HG02943 (cell line): ENCODE results near the gene C16orf90.
"Not testable (repeated sequence)": the region's sequence is repeated elsewhere in the genome, so short reads cannot be mapped to it uniquely, and the experiment has no call there.

ENCODE experiments used
- ATAC-seq: cut with Tn5 transposase; IDR thresholded peaks from one replicate; pipeline ENCODE4 v1.9.1; 2021; ENCODE audit warnings: mild to moderate bottlenecking, low read depth, moderate library complexity; ENCODE audit not compliant: unreplicated experiment

Gene C16orf90, protein sequence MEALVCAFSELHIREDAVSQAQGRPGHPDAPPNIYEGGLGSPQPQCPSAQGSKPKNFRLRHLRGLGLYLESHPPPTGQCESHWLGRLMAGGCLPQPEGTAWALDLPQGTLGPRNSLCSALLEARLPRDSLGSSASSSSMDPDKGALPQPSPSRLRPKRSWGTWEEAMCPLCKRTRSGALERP

DNA sequence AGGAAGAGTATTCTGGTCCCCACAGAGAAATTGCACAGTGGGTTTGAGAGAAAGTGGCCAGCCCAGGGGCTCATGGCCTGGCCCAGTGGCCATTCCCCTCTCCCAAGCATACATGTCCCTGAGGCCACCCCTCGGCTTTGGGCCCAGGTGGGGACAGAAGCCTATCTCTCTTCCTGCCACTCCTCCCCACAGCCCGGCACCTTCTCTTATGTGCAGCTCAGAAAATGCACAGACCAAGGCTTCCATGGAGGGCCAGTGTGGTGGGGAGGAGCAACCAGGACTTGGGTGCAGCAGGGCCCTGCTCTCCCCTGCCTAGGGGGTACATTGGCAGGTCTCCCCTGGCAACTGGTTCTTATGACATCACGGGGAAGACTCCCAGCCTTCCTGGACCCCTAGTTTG, at the start of gene C16orf90:
Gene C16orf90 (minus strand): TSS at position 314 of the 400 bp plus-strand sequence. CDS start 68 bp downstream, at position 246.
- no peak for ATAC-seq

DNA sequence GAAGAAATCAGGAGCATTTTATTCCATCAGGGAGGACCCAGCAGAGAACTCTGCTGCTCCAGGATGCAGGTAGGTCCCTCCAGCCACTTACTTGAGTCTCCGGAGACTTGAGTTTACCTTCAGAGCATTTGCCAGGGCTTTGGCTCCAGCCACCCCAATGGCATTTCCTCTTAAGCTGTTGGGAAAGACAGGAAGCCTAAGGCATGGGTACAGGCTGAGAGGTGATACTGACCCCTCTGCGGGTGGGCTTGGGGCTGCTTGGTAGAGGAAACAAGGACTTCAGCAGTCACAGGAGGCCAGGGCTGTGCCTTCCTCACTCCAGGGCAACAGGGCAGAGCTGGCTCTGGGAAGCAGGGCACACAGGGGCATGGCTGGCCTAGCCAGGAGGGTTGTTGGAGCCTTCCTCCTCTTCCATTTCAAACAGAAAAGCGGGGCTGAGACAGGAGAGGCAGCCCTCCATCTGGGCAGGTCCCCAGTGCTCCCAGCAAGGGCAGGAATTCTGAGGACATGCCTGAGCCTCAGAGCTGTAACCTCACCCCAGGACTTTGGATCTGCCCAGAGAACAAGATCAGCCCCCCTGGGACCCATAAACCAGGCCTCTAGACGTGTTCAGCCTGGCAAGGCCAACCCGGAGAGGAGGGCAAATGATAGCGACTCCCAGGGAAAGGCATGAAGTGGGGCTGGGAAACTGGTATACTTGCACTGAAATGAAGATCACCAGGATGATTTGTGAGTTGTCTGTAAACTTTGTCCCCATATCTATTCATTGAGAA, 47.5 kb upstream of the C16orf90 start:
- no peak for ATAC-seq

DNA sequence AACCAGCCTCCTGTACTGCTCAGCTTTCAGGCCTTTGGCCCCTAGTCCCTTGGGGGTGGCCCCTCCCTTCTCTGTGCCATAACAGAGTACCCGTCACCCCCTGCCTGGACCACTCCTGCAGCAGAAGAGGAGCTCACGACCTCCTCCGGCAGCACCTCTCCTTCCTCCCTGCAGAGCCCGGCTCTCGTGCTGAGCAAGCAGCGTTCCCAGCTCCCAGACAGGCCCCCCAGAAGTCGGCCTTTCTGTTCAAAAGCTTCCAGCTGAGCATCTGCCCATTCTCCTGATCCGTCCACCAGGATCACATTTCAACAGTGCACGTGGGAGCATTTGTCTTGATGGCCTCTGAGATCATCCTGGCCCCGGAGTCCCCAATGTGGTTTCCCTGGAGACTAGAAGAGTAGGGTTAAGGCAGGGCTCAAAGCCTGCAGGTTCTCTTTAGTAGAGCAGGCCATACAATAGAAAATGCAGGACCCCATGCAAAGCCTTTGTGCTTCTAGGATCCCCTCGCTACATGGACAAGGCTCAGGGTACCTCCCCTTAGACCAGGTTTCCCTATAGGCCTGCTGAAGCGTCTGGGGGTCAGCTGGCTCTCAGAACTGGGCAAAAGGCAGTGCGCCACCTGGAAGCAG, 46.4 kb upstream of the C16orf90 start:
- ATAC-seq = no peak

DNA sequence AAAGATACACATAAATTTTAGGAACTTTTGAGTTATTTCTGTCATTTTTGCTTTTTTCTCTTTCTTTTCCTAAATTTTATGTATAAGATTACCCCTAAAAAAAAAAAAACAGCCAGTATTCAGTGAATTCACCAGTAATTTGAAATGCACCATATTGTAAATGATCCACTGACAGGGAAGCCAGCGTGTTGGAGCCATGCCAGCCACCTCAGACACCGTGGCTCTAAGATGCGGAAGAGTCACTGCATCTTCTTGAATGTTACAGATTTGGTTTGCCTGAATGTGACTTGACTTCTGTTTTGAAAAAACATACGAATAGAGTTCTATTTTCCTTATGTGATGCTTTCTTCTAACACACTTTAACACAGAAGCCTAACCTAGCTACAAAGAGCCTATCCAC, 42.9 kb upstream of the C16orf90 start:
- ATAC-seq = no peak

DNA sequence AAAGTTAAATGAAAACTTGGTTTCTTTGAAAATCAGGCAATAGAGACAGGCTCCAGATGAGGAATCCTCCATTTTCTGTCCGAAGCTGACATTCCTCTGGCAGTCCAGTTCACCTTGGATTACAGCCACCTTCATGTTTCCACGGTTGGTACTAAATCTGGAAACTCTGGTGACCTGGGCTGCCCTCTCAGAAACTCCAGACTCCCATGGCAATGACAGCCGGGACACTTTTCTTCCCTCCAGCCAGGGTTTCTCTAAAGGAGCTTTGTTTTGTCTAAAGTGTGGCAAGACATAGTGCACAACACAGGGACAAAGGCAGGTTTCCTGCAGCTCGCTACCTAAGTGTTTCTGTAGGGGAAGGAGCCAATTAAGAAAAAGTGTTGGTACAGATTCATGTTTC, 41.6 kb upstream of the C16orf90 start:
- no peak for ATAC-seq

DNA sequence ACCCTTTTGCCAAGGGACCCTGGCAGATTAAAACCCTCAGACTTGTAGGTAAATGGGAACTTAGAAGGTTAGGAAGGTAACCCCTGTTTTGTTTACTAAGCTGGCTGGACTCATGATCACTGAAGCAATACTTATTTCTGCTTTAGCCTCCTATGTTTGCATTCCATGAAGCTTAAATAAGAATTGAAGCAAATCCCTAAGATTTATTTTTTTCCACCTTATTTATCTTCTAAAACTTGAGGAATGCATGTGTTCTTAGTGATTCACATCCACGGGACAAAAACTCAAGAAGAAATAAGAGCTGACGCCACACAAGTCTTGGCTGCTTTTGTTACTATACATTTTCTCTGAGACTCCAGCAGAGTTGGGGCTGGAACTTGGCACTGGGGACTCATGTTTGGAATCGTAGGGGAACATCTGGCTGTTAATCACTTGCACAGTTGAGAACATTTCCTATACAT, 41.0 kb upstream of the C16orf90 start:
- no peak for ATAC-seq

DNA sequence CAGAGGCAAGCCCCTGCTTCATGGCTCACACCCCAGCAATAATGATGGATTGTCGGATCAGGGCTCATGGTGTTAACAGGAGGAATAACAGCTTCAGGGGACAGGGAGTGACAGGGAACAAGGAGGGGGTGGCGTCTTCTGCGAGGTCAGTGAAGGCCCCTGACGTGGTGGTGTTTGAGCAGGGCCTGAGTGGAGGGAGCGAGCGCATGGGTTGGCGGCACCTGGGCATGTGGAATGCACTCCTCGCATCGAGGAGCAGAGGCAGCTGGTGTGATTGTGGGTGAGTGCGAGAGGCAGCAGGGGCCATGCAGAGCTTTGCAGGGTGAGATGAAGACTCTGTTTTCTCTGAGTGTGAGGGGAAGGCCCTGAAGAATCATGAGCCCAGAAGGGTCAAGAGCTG, 38.8 kb upstream of the C16orf90 start:
- no peak for ATAC-seq

DNA sequence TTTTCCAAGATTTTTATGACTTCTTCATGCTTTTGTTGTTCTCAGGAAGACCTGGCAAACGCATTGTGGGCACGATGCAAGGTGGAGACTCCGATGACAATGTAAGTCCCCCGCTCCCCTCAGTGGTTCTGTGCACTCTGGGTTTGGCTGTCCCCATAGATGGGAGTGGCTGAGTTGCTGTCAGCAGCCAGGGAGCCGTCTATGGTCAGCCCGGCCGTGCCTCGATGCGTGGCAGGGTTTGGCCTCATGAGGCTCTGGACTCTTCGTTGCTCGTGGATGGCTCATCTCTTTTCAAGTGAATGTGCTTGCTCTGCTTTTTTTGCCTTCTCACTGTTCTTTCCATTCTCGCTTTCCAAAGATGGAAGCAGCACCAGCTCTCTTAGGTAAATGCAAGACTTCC, 37.5 kb upstream of the C16orf90 start:
- ATAC-seq = no peak

DNA sequence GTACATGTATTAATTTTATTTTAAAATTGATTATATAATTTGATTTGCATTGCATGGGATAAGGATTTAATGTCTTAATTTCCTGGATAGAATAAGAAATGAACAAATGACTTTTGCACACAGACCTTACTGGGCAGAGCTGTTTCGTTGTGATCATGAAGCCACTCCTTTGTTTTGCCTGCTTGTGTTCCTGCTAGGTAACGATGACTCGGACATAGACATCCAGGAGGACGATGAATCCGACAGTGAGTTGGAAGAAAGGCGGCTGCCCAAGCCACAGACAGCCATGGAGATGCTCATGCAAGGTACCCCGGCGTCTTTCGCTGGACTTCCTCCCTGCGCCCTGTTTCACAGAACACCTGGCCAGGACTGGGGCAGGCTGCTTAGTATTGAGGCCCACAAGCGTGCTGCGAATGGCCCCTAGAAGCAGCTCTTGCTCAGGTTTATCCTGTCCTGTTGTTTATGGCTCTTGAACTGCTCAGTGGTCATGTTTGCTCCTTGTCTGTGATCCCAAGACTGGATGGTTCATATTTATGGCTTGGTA, 35.2 kb upstream of the C16orf90 start:
- ATAC-seq = no peak

DNA sequence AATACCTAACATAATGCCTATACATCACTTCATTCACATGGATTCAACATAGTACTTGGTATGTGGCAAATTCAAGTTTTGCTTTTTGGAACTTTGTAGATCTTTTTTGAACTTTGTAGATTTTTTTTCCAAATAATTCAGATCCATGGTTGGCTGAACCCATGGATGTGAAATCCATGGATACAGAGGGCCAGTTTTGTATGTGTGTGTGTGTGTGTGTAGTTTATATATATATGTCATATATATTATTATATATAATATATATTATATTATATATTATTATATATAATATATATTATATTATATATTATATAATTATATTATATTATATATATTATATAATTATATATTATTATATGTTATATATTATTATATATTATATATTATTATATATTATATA, 33.9 kb upstream of the C16orf90 start:
- no peak for ATAC-seq

DNA sequence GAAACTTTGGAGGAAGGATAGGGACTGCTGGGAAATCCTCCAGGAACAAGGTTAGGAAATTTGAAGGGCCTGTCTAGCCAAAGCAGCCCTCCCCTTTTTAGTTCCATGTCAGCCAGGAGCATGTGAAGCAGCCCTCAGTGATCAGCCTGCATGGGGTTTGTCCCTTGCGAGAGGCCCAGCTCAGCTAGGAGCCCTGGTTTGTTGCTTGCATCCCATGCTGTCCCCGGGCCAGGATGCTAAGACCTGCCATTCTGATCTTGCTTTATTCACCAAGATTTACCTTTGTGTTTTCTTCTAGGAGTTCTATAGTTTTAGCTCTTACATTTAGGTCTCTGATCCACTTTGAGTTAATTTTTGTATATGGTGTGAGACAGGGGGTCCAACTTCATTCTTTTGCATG, 33.1 kb upstream of the C16orf90 start:
- no peak for ATAC-seq

DNA sequence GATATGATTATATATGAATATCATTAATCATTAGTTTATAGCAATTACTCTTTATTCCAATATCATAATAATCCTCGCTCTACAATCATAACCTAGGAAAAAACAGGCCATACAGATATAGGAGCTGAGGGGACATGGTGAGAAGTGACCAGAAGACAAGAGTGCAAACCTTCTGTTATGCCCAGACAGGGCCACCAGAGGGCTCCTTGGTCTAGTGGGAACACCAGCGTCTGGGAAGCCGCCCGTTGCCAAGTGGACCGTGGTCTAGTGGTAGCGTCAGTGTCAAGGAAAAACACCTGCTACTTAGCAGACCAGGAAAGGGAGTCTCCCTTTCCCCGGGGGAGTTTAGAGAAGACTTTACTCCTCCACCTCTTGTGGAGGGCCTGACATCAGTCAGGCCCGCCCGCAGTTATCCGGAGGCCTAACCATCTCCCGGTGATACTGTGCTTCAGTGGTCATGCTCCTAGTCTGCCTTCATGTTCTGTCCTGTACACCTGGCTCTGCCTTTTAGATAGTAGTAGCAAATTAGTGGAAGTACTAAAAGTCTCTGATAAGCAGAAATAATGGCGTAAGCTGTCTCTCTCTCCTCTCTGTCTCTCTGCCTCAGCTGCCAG, 32.0 kb upstream of the C16orf90 start:
- ATAC-seq = not testable (repeated sequence)

DNA sequence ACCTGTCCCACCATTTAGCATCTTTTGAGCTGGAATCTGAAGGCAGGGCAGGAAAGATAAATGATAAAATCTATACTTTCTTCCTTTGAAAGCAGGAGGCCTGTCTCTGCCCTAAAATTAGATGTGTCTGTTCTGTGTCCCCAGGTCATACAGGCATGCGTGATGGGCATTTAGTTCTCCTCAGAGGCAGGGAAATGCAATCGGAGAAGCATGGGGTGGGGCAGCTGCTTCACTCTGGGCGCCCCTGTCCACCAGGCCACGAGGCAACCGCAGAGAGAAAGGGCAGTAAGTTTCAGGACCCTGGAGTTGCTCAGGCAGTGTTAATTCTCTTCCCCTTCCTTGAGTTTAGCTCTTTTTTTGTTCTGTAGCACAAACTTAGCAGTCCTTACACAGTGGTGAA, 30.7 kb upstream of the C16orf90 start:
- no peak for ATAC-seq

DNA sequence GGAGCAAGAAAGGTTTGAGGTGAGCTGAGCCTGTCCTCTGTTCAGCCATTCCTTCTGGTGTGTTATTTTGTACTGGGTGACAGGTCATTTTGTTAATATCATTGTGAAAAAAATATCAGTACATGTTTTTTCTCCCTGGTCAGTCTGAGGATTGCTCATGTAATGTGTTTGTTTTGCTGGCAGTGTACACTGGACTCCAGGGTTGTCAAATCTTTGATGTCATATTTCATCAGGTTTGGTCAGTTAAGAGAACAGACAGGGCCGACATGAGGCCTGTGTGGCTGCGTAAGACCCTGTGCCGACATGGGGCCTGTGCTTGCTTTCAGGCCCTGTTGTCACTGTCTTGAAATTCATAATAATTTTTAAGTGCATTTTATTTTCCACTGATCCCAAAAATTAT, 28.0 kb upstream of the C16orf90 start:
- ATAC-seq = no peak

DNA sequence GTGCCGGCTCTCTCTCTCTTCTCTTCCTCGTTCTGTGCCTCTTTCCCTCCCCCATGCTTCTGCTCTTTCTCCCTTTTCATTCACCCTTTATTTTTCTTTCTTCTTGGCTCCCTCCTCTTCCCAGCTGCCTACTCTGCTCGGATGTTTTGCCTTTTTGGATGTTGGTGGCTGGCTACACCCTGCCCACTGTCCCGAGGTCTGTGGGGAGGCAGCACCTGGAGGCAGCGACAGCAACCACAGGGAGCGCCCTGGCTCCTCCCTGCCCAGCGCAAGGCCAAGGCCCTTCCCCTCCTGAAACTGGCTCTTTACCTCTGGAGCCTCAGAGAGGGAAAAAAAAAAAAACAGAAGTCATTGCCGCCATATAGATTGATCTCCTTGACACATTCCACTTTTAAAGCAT, 25.6 kb upstream of the C16orf90 start:
- ATAC-seq = no peak

DNA sequence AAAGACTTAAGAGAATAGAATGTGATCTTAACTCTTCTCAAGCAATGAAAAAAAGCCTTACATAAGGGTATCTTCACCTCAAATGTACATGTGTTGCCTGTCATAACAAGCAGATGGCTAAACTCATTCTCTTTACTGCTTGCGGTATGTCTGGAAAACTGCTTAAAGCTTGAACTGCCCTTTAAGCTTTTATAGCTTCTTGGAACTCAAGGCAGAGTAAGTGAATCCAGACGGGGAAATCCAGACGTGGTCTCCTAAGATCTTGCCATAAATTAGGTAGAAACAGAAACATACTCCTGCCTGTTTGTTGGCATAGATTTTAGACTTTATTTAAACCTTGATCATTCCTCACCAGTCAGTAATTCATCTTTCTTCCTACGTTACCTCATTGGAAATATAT, 25.1 kb upstream of the C16orf90 start:
- no peak for ATAC-seq

DNA sequence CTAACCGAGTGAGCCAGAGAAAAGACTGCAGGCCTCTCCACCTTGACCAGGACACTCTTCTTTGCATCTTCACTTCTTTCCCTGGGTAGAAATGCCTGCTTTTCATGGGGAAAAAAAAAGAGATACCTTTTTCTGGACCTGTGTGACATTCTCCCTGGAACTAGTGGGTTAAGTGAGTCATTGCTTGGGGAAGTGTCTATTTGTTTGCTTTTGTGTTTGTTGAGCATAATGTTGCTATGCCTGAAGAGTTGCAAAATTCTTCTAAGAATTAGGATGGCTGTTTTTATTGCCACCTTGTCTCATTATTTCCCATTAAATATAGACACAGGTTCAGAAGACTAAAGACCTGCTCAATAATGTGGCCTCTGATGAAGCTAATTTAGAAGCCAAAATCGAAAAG, 24.3 kb upstream of the C16orf90 start:
- ATAC-seq = no peak

DNA sequence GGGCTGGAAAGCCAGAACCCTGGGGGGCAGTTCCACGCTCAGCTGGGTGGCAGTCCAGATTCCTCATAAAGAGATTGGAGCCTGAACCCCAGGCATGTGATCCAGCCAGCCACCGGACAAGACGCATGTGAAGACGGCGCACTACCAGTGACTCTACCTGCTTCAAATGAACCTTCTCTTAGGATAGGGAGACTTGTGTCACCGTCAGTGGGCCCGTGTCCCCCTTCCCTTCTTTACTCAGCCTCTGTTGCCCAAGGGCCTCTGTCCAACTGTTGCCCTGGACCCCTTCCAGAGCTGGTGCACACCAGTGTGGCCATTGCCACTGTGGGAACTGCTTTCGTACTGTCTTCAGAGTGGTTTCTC, 23.7 kb upstream of the C16orf90 start:
- no peak for ATAC-seq

DNA sequence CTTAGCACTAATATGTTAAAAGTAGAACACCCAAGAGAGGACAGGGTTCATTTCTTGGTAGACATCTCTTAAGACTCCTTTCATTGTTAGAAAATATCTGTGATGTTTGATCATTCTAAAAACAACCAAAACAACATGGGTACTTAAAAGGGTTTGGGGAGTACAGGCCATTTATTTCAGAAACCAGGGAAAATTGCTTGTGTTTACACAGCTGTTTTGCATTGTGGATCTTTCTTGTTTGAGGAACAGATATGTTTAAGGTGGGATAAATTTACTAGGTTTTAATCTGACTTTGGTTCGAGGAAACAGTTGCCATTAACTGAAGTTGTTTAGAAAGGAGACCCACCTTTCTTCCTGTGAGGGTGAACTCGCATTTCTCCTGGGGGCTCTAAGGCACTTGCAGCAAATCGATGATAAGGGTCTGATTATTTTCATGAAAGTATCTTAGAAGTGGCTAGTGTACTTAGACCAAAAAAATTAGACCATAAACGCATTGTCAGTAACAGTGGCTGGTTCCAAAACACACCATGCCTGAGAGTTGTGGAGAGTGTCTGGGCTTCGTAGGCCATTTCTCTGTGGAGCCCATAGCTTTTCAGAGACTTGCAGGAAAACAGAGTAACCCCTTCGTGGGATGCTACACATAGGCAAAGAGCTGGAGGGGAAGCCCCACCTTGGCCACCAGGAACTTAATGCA, 23.1 kb upstream of the C16orf90 start:
- no peak for ATAC-seq

DNA sequence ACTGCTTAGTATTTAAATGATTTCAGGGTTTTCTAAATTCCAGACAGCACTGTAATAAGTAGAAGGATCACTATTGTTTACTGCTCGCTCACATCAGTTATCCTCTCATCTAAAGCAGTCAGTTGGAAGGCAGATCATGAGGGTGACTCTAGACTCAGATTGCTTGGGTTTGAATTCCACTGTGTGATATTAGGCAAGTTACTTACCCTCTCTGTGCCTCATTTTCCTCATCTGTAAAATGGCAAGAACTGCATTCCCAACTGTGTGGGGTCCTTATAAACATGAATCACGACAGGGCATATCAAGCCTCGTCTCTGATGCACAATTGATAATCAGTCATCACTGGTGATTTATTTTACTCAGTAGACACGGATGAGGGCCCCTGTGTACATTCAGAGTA, 20.6 kb upstream of the C16orf90 start:
- no peak for ATAC-seq

DNA sequence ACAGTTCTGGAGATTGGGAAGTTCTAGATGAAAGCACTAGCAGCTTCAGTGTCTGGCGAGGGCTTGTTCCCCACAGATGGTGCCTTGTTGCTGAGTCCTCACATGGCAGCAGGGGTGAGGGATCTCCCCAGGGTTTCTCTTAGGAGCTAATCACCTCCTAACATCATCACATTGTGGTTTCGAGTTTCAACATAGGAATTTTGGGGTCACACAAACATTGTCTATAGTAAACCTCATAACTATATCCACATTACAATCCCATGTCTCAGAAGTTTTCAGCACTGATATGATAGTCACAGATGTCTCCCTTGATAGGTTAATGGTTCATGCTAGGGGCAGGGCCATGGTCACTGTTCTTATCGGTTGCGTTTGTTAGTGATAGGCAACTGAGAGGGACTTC, 19.3 kb upstream of the C16orf90 start:
- no peak for ATAC-seq
